ENCODE results near the gene CDK5RAP1. TPM values are rescaled to one million over a fixed set of nuclear protein-coding genes. Genes with fewer than 3 reads are reported as not detected.

The CDK5RAP1 gene
- total and polyA plus RNA-seq, 9 of the 15 experiments (the other 6 are each of a cell fraction or from before 2014, with no cell fraction given) = 41.6 to 127 (median 58.3) TPM

- TF ChIP-seq RFX7 (CRISPR knock-in tag; IDR thresholded peaks at IDR 0.05) = no peak
- no peak for TF ChIP-seq HNRNPH1 (optimal IDR thresholded peaks at IDR 0.05; ENCODE audit: low read depth, low read length)
- TF ChIP-seq RAD51 (IDR thresholded peaks at IDR 0.05; ENCODE audit: borderline replicate concordance, low read depth) = no peak
- TF ChIP-seq EP300 (IDR thresholded peaks at IDR 0.05; ENCODE audit: low read length) = peak; percentile 83
- peak; percentile 83 for TF ChIP-seq NFIC (IDR thresholded peaks at IDR 0.05)
- no peak for TF ChIP-seq U2AF1 (optimal IDR thresholded peaks at IDR 0.05; ENCODE audit: low read depth, low read length)
- no peak for TF ChIP-seq AFF4 (CRISPR knock-in tag; IDR thresholded peaks at IDR 0.05)
- TF ChIP-seq YY1 (IDR thresholded peaks at IDR 0.05; ENCODE audit: borderline replicate concordance in 1 of 3, control insufficient read depth in 1 of 3, extremely low read depth in 1 of 3, insufficient read depth in 3 of 3, insufficient read length in 1 of 3, insufficient replicate concordance in 2 of 3, low read depth in 1 of 3, low read length in 2 of 3) = peak in 1 of 3 experiments; percentile 77
- 0 out of 2 replicates have a peak, but pooled peaks have one; percentile 54 for TF ChIP-seq ZNF766 (CRISPR knock-in tag; conservative IDR thresholded peaks at IDR 0.05)
- no peak for TF ChIP-seq ZNF217 (CRISPR knock-in tag; IDR thresholded peaks at IDR 0.05)
- TF ChIP-seq MTA1 (IDR thresholded peaks at IDR 0.05; ENCODE audit: borderline replicate concordance) = no peak
- no peak for TF ChIP-seq FOXA1 (IDR thresholded peaks at IDR 0.05; ENCODE audit: borderline replicate concordance)
- TF ChIP-seq ZNF318 (IDR thresholded peaks at IDR 0.05; ENCODE audit: borderline replicate concordance in 1 of 2, low read depth in 1 of 2) = no peak
- TF ChIP-seq RBFOX2 (IDR thresholded peaks at IDR 0.05; ENCODE audit: low read depth, low read length) = no peak
- no peak for TF ChIP-seq ZNF24 (IDR thresholded peaks at IDR 0.05)
Observed at GRCh38 chr20:33339515-33340058, 61.7 kb downstream of the CDK5RAP1 start (continued).
